ENCODE measurements around the gene MEIS2.

DNA sequence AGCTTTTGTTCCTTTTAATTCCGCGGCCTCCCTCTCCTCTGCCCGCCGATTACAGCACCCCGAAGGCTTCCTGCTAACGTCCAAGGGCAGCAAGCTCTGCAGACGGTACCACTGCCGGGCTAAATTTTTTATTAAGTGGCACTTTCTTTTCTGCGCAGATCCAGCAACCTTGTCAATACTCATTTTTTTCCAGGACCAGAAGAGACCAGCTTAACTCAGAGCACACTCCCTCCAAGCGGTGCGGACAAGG lies 542 bp upstream of the MEIS2 start:
- TF ChIP-seq, protein P1, sequence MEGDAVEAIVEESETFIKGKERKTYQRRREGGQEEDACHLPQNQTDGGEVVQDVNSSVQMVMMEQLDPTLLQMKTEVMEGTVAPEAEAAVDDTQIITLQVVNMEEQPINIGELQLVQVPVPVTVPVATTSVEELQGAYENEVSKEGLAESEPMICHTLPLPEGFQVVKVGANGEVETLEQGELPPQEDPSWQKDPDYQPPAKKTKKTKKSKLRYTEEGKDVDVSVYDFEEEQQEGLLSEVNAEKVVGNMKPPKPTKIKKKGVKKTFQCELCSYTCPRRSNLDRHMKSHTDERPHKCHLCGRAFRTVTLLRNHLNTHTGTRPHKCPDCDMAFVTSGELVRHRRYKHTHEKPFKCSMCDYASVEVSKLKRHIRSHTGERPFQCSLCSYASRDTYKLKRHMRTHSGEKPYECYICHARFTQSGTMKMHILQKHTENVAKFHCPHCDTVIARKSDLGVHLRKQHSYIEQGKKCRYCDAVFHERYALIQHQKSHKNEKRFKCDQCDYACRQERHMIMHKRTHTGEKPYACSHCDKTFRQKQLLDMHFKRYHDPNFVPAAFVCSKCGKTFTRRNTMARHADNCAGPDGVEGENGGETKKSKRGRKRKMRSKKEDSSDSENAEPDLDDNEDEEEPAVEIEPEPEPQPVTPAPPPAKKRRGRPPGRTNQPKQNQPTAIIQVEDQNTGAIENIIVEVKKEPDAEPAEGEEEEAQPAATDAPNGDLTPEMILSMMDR (IDR thresholded peaks at IDR 0.05; ENCODE audit: extremely low read depth in 1 of 2, insufficient read depth in 1 of 2, low read depth in 1 of 2, low read length in 2 of 2): no peak
- TF ChIP-seq, protein P2, sequence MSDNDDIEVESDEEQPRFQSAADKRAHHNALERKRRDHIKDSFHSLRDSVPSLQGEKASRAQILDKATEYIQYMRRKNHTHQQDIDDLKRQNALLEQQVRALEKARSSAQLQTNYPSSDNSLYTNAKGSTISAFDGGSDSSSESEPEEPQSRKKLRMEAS (IDR thresholded peaks at IDR 0.05; ENCODE audit: insufficient read depth, insufficient read length): no peak
- TF ChIP-seq GATA2 (IDR thresholded peaks at IDR 0.05; ENCODE audit: insufficient read depth, insufficient read length, low read depth, low read length) (no peak), EZH2 (IDR thresholded peaks at IDR 0.05; ENCODE audit: borderline replicate concordance, low read depth, low read length, severe bottlenecking) (no peak), POLR2A (IDR thresholded peaks at IDR 0.05; ENCODE audit: low read depth, low read length) (no peak), MYC (IDR thresholded peaks at IDR 0.05; ENCODE audit: low read depth, low read length) (no peak), FOS (IDR thresholded peaks at IDR 0.05; ENCODE audit: borderline replicate concordance, insufficient read depth, low read length) (no peak), POLR2AphosphoS5 (IDR thresholded peaks at IDR 0.05; ENCODE audit: insufficient read depth, low read depth, low read length) (no peak)
